Heart left ventricle (tissue), 13 donors: ENCODE results near the gene RUFY4.

ENCODE experiments used
- CTCF ChIP-seq, 12 donors: fragments of 200-600 bp; sonication (generic) in 4 of 12; IDR thresholded peaks; one replicate each; pipeline versions ENCODE4 v1.5.0 to v1.8.0; 2018 to 2022; ENCODE audit warnings: antibody characterized with exemption in 12 of 12, mild to moderate bottlenecking in 5 of 12
- POLR2A ChIP-seq, 2 donors: fragments of 450-650 bp; IDR thresholded peaks; one replicate each; pipeline ENCODE4 v1.6.1; 2017; ENCODE audit warnings: antibody characterized with exemption in 2 of 2, mild to moderate bottlenecking in 2 of 2, moderate library complexity in 2 of 2
- donor health status: ischemic (EF 13 %, LVEDD 7.1; RV severe dilation, severe dysfunction).
- donor health status: DM: no; HTN: yes; CAD: no.
- donor health status: DM: no; HTN: no; CAD: no.
- donor health status: ischemic (EF 25% LVEDD 6.9; RV normal size, moderate dysfunction).
- donor health status: ischemic (EF 25% LVEDD 5.7; RV mildly dilated, moderate dysfunction).
- donor health status: ischemic (EF 35%, LVEDD 5.7; RV mildly dilated, moderate dysfunction).
- donor health status: nonischemic (EF 11% LVEDD 7.7; RV severe dilation, severe dysfunction).
- donor health status: DM: yes; HTN: yes; CAD: no.
- donor health status: PGD.
- donor health status: ischemic (EF 29% LVEDD 5.4; RV normal size, mild dysfunction).
- donor health status: nonischemic (EF 23%, LVEDD 6.1; RV moderate dilation, normal function).

- TF ChIP-seq CTCF (IDR thresholded peaks at IDR 0.05) (peak; percentile 12 to 58 (median 38)), POLR2A (IDR thresholded peaks at IDR 0.05) (no peak)
Observed at GRCh38 chr2:218074031-218074430, 5.0 kb downstream of the RUFY4 start.
